ENCODE data around the gene DRC7. TPM values are rescaled to one million over a fixed set of nuclear protein-coding genes. Genes with fewer than 3 reads are reported as not detected.
"Not testable (repeated sequence)": the region's sequence is repeated elsewhere in the genome, so short reads cannot be mapped to it uniquely, and the experiment has no call there.

DRC7 gene
- total RNA-seq, 1 donor from 2014 or later = not detected

DNA sequence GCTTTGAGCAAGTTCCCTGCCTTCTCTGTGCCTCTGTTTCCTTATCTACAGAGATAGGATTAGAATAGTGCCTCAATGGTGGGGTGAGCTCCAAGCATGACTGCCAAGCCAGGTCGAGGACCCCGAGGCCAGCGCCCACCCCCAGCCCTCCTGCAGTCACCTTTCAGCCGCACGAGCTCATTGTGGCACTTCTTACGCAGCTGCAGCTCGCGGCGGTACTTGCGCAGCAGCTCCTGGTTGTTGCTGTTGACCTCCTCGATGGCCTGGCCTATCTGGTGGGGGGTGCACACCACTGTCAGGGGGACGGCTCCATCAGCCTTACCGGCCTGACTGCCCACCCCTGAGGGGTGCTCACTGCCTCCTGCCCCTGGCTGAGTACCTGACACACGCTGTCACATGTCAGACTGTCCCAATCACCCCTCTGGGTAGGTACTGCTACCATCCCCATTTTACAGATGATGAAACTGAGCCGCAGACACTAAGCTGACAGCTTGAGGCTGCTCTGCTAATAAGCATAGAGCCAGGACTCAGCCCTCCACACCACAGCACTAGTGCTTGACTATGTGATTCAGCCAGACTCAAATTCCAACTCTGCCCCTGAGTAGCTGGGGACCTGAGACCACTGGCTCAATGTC is 72.2 kb downstream of the DRC7 start:
- no peaks in the 10 kb centered on the region for H3K27me3 Mint-ChIP-seq
- H3K27ac Mint-ChIP-seq = no peak overlapping the region
- no peaks in the 10 kb centered on the region for H3K9me3 Mint-ChIP-seq
- no peaks in the 10 kb centered on the region for H3K36me3 Mint-ChIP-seq (ENCODE audit: low read depth)
- no peak for DNase-seq
- no peak overlapping the region for H3K4me3 Mint-ChIP-seq
- intact Hi-C loops (cut with micrococcal nuclease) = no loop called here
- H3K4me1 Mint-ChIP-seq = peaks cover 3% of the 10 kb centered on the region

DNA sequence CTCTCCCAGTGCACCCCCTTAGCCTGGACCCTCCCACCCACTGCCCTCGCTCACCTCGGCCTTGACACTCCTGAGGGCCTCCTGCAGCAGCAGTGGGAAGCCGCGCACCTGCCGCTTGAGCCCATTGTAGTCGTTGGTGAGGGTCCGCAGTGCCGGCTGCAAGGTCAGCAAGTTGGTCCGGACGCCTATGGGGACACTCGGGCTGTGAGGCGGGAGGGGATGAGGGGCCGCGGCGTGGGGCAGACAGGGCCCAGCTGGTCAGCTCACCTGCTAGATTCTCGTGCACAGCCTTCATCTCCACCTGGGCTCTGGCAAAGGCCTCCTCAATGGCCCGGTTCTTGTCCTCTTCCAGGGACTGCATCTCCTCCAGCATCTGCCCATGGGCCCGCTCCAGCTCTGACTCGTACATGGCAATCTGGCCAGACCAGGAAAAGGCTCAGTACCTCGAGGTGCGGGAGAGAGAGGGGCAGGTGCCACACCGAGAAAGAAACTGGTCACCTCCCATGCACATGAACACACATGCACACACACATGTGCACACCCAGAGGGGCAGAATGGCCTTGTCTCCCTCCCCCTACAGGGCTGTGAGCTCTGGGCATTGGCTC is 75.0 kb downstream of the DRC7 start:
- Mint-ChIP-seq H3K9me3 (no peaks in the 10 kb centered on the region), H3K27ac (no peak overlapping the region), H3K27me3 (no peaks in the 10 kb centered on the region), H3K4me3 (no peak overlapping the region), H3K4me1 (no peaks in the 10 kb centered on the region), H3K36me3 (ENCODE audit: low read depth) (no peaks in the 10 kb centered on the region)
- DNase-seq = no peak
- intact Hi-C loops (cut with micrococcal nuclease) = no loop called here

- no peaks in the 10 kb centered on the region for H3K36me3 Mint-ChIP-seq (ENCODE audit: low read depth)
- no peaks in the 10 kb centered on the region for H3K9me3 Mint-ChIP-seq
- H3K4me3 Mint-ChIP-seq = no peak overlapping the region
- H3K4me1 Mint-ChIP-seq = no peaks in the 10 kb centered on the region
- no peak for DNase-seq
- no peaks in the 10 kb centered on the region for H3K27me3 Mint-ChIP-seq
- intact Hi-C loops (cut with micrococcal nuclease) = no loop called here
- no peak overlapping the region for H3K27ac Mint-ChIP-seq
Observed at GRCh38 chr16:57770361-57770760, 75.8 kb downstream of the DRC7 start.

DNA sequence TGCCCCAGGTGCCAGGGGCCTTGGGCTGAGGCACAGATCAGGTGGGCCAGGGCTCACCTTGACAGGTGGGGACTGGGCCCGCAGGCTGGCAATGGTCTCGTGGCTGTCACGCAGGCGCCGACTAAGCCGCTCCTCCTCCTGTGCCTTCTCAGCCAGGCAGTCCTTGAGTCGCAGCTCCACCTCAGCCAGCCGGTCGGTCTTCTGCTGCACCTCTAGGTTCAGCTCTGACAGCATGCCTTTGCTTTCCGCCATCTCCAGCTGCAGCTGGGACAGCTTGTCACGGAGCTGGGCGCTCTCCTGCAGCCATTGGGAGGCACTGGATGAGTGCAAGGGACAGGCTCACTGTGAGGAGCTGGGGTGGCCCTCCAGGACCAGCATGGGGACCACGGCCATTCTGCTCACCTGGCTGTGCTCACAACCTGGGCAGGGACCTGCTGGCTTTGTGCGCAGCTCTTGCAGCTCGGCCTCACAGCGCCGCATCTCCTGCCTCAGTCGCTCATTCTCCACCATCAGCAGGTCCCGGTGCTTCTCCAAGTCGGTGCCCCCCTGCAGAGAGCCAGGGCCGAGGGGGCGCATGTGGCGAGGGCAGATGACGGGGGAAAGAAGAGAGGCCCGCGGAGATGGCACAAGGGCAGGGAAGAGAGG is 76.7 kb downstream of the DRC7 start:
- no peak for DNase-seq
- Mint-ChIP-seq H3K27ac (no peak overlapping the region), H3K4me3 (no peak overlapping the region), H3K27me3 (no peaks in the 10 kb centered on the region), H3K36me3 (ENCODE audit: low read depth) (no peaks in the 10 kb centered on the region), H3K9me3 (no peaks in the 10 kb centered on the region), H3K4me1 (no peaks in the 10 kb centered on the region)
- intact Hi-C loops (cut with micrococcal nuclease) = no loop called here

- Mint-ChIP-seq H3K36me3 (ENCODE audit: low read depth) (no peaks in the 10 kb centered on the region), H3K27me3 (no peaks in the 10 kb centered on the region), H3K27ac (no peak overlapping the region), H3K4me1 (no peaks in the 10 kb centered on the region), H3K4me3 (no peak overlapping the region), H3K9me3 (no peaks in the 10 kb centered on the region)
- DNase-seq = no peak
- intact Hi-C loops (cut with micrococcal nuclease) = no loop called here
Observed at GRCh38 chr16:57773019-57773418, 78.4 kb downstream of the DRC7 start.

- Mint-ChIP-seq H3K9me3 (no peaks in the 10 kb centered on the region), H3K36me3 (ENCODE audit: low read depth) (no peaks in the 10 kb centered on the region), H3K4me1 (no peaks in the 10 kb centered on the region), H3K27ac (no peak overlapping the region), H3K4me3 (no peak overlapping the region), H3K27me3 (no peaks in the 10 kb centered on the region)
- no peak for DNase-seq
- intact Hi-C loops (cut with micrococcal nuclease) = no loop called here
Observed at GRCh38 chr16:57773655-57774295, 79.2 kb downstream of the DRC7 start.

GRCh38 chr16:57774705-57775285 is 80.2 kb downstream of the DRC7 start:
- Mint-ChIP-seq H3K4me1 (no peaks in the 10 kb centered on the region), H3K27me3 (no peaks in the 10 kb centered on the region), H3K36me3 (ENCODE audit: low read depth) (no peaks in the 10 kb centered on the region), H3K4me3 (no peak overlapping the region), H3K9me3 (no peaks in the 10 kb centered on the region), H3K27ac (no peak overlapping the region)
- intact Hi-C loops (cut with micrococcal nuclease) = no loop called here
- no peak for DNase-seq

DNA sequence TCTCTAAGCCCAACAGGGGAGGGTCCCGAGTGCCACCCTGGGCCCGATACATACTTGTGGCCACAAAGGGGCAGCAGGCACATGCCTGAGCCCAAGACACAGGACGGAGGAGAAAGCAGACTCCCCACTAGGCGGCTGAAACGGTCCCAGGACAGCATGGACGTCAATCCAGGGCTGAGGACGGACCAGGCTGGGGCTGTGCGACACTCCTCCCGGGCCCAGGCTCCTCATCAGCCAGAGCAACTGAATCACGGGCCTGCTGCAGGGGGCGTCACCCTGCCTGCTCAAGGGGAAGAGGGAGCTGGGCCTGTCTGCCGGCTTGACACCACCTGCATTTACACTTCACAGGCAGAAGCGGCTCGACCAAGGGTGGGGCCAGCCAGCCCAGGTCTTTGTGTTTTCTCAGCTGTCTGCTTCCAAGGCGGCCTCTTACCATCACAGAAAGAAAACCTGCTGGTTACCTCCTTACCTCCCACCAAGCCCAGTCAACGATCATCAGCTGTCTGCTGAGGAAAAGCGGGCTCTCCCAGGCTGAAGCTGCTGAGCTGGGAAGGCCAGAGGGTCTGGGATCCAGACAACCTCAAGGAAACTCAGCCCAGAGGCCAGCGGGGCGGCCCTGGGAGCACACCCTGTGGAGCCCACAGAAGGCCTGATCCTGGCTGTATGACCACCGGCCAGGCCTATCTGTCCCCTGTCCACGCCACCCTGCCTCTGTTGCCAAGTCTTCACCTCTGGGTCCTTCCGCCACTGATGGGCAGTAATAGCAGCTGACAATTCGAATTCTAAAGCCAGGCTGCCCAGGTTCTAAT is 81.3 kb downstream of the DRC7 start:
- H3K27me3 Mint-ChIP-seq = no peaks in the 10 kb centered on the region
- intact Hi-C loops (cut with micrococcal nuclease) = no loop called here

DNA sequence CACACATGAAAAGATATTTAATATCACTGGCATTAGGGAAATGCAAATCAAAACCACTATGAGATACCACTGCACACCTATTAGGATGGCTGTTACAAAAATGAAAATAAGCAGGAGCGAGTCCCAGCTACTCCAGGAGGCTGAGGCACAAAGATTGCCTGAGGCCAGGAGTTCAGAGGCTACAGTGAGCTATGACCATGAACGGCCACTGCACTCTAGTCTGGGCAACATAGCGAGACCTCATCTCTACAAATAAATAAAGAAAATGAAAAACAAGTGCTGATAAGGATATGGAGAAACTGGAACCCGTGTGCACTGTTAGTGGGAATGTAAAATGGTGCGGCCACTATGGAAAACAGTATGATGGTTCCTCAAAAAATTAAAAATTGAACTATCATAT is 84.1 kb downstream of the DRC7 start:
- no peak overlapping the region for H3K4me3 Mint-ChIP-seq

More for the DNA sequence above, 81.3 kb downstream of the DRC7 start:
- no peak for DNase-seq
- no peaks in the 10 kb centered on the region for H3K4me1 Mint-ChIP-seq
- no peak overlapping the region for H3K4me3 Mint-ChIP-seq
- no peak overlapping the region for H3K27ac Mint-ChIP-seq
- H3K9me3 Mint-ChIP-seq = no peaks in the 10 kb centered on the region
- no peaks in the 10 kb centered on the region for H3K36me3 Mint-ChIP-seq (ENCODE audit: low read depth)

DNA sequence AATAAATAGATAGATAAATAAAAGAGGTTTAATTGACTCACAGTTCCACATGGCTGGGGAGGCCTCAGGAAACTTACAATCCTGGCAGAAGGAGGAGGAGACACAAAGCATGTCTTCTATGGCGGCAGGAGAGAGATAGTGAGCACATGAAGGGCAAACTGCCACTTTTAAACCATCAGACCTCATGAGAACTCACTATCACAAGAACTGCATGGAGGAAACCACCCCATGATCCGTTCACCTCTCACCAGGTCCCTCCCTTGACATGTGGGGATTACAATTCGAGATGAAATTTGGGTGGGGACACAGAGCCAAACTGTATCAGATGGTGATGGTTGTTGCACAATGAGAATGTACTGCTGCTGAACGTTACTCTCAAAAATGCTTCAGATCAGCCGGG is 85.2 kb downstream of the DRC7 start:
- H3K4me1 Mint-ChIP-seq; DNase-seq; H3K36me3 Mint-ChIP-seq (ENCODE audit: low read depth); H3K4me3 Mint-ChIP-seq; H3K27ac Mint-ChIP-seq; H3K9me3 Mint-ChIP-seq; H3K27me3 Mint-ChIP-seq; intact Hi-C loops (cut with micrococcal nuclease): not testable (repeated sequence)

More for the DNA sequence above, 84.1 kb downstream of the DRC7 start:
- no peaks in the 10 kb centered on the region for H3K9me3 Mint-ChIP-seq
- H3K4me1 Mint-ChIP-seq = no peaks in the 10 kb centered on the region
- no peak overlapping the region for H3K27ac Mint-ChIP-seq
- no peak for DNase-seq
- H3K36me3 Mint-ChIP-seq (ENCODE audit: low read depth) = no peaks in the 10 kb centered on the region
- no peaks in the 10 kb centered on the region for H3K27me3 Mint-ChIP-seq
- intact Hi-C loops (cut with micrococcal nuclease) = no loop called here

- H3K4me3 Mint-ChIP-seq = no peak overlapping the region
- DNase-seq = no peak
- no peaks in the 10 kb centered on the region for H3K36me3 Mint-ChIP-seq (ENCODE audit: low read depth)
- H3K4me1 Mint-ChIP-seq = no peaks in the 10 kb centered on the region
- intact Hi-C loops (cut with micrococcal nuclease) = no loop called here
- no peaks in the 10 kb centered on the region for H3K27me3 Mint-ChIP-seq
- no peaks in the 10 kb centered on the region for H3K9me3 Mint-ChIP-seq
- H3K27ac Mint-ChIP-seq = no peak overlapping the region
Observed at GRCh38 chr16:57781349-57781740, 86.7 kb downstream of the DRC7 start.

All from activated CD4-positive, alpha-beta T cell treated with anti-CD3 and anti-CD28 coated beads, Interleukin-2, amount 10 ng/mL, durations not matched to agents 24 days and 14 days (primary cell).